HepG2 (cell line): ENCODE data around the gene ISY1. TPM values are rescaled to one million over a fixed set of nuclear protein-coding genes. Genes with fewer than 3 reads are reported as not detected.

Source experiments
- ATAC-seq: fragments of 200-7000 bp; cut with Tn5 transposase; 3 replicates; pipeline ENCODE4 v1.9.1; 2020; ENCODE audit warnings: mild to moderate bottlenecking, moderate library complexity
- BruUV-seq: library from RNA; stranded (reverse); fragments of 400-500 nt; replicated peaks from 2 replicates; lab custom pipeline; 2021; lab: Mats Ljungman, UMichigan
- CTCF ChIA-PET: fragments of 300-600 bp; formaldehyde crosslinking; extraction: SDS; loops from one replicate; lab custom pipeline; 2021; ENCODE audit warnings: low total read pairs, inconsistent platforms, low intra/inter-chr PET ratio; lab: Yijun Ruan, JAX
- POLR2A ChIA-PET: fragments of 350-600 bp; sonication (Branson Sonifier 250); formaldehyde crosslinking; loops from one replicate; lab custom pipeline; 2020; ENCODE audit warnings: antibody characterized with exemption, inconsistent platforms; lab: Yijun Ruan, JAX
- DNase-seq: peaks from one replicate; pipeline ENCODE4 v3.0.0-alpha.2; 2015; ENCODE audit warnings: low spot score
- FAIRE-seq: peaks from 3 replicates; lab custom pipeline; 2011; peaks lifted over from hg19 to GRCh38; lab: Jason Lieb, UNC
- H2AFZ ChIP-seq: one replicate; pipeline ENCODE4 v1.6.1; 2011; ENCODE audit warnings: low read length, inconsistent platforms
- H3K27ac ChIP-seq: fragments of 300-600 bp; 3 replicates; pipeline ENCODE4 v1.8.0; 2011; ENCODE audit warnings: mixed run types, mild to moderate bottlenecking, mixed read lengths, low read length, inconsistent platforms; ENCODE audit not compliant: insufficient read depth; ENCODE audit errors: extremely low read length
- H3K27me3 ChIP-seq, 2 experiments: fragments of 200-600 bp in 1 of 2; 2 replicates in 1 of 2; 3 replicates in 1 of 2; pipeline versions ENCODE4 v1.6.0 to v1.8.0; 2011; ENCODE audit warnings: low read length in 2 of 2, mild to moderate bottlenecking in 2 of 2, moderate library complexity in 2 of 2, inconsistent platforms in 1 of 2; ENCODE audit not compliant: insufficient read depth in 2 of 2, control insufficient read depth in 1 of 2
- H3K36me3 ChIP-seq, 2 experiments: fragments of 200-600 bp in 1 of 2; replicated peaks in 1 of 2; 2 replicates in 1 of 2; 3 replicates in 1 of 2; pipeline versions ENCODE4 v1.5.1 to v1.8.0; 2011; ENCODE audit warnings: low read length in 2 of 2, inconsistent platforms in 1 of 2; ENCODE audit not compliant: insufficient read depth in 2 of 2, control insufficient read depth in 1 of 2
- H3K4me1 ChIP-seq: 2 replicates; pipeline ENCODE4 v1.5.1; 2012; ENCODE audit warnings: low read length, inconsistent platforms; ENCODE audit not compliant: insufficient read depth
- H3K4me2 ChIP-seq: 2 replicates; pipeline ENCODE4 v1.6.0; 2011; ENCODE audit warnings: low read depth, low read length, inconsistent platforms
- H3K4me3 ChIP-seq, 3 experiments: fragments of 200-600 bp in 1 of 3; sonication (generic), shearing (Covaris generic) in 1 of 3; replicated peaks in 1 of 3; 2 replicates each; pipeline ENCODE4 v1.5.1; 2011 to 2016; ENCODE audit warnings: low read length in 3 of 3, inconsistent platforms in 2 of 3, low read depth in 2 of 3, mild to moderate bottlenecking in 2 of 3, control low read depth in 1 of 3, mixed read lengths in 1 of 3; ENCODE audit not compliant: insufficient read depth in 1 of 3
- H3K79me2 ChIP-seq: one replicate; pipeline ENCODE4 v1.6.1; 2011; ENCODE audit warnings: low read length, inconsistent platforms; ENCODE audit not compliant: insufficient read depth
- H3K9ac ChIP-seq: 2 replicates; pipeline ENCODE4 v1.6.0; 2011; ENCODE audit warnings: mild to moderate bottlenecking, low read depth, low read length, inconsistent platforms; ENCODE audit not compliant: insufficient read depth
- H3K9me3 ChIP-seq: 2 replicates; pipeline ENCODE4 v1.5.1; 2012; ENCODE audit warnings: mild to moderate bottlenecking, low read length
- H4K20me1 ChIP-seq: 2 replicates; pipeline ENCODE4 v1.6.0; 2011; ENCODE audit warnings: inconsistent platforms, mild to moderate bottlenecking, low read length, moderate library complexity; ENCODE audit not compliant: insufficient read depth
- HMG20A ChIP-seq: IDR thresholded peaks from 2 replicates; pipeline ENCODE4 v1.6.1; 2016; ENCODE audit warnings: borderline replicate concordance
- HOXA9 ChIP-seq: sonication (generic); formaldehyde crosslinking; IDR thresholded peaks from 2 replicates; pipeline ENCODE4 v1.8.1; 2022; ENCODE audit warnings: missing genetic modification reagents, mild to moderate bottlenecking, moderate library complexity, borderline replicate concordance
- IKZF4 ChIP-seq: sonication (generic); formaldehyde crosslinking; IDR thresholded peaks from 2 replicates; pipeline ENCODE4 v1.5.1; 2020; ENCODE audit warnings: borderline replicate concordance, mild to moderate bottlenecking, low read depth, missing genetic modification reagents; ENCODE audit errors: not compliant biosample characterization
- NFE2 ChIP-seq: sonication (generic); formaldehyde crosslinking; IDR thresholded peaks from 2 replicates; pipeline ENCODE4 v1.4.0; 2020; ENCODE audit warnings: missing genetic modification reagents
- RFX5 ChIP-seq: IDR thresholded peaks from 2 replicates; pipeline ENCODE4 v1.6.1; 2011; ENCODE audit warnings: low read depth, low read length, improper control_type of control experiment
- SKI ChIP-seq: fragments of 450-650 bp; IDR thresholded peaks from one replicate; pipeline ENCODE4 v1.6.1; 2018; ENCODE audit warnings: mild to moderate bottlenecking; ENCODE audit not compliant: partially characterized antibody
- SUZ12 ChIP-seq: fragments of 150-350 bp; IDR thresholded peaks from 2 replicates; pipeline ENCODE4 v1.6.1; 2014; ENCODE audit warnings: low read depth, low read length
- ZNF207 ChIP-seq: fragments of 450-650 bp; IDR thresholded peaks from 2 replicates; pipeline ENCODE4 v1.6.1; 2016; ENCODE audit warnings: antibody characterized with exemption, borderline replicate concordance
- ZNF362 ChIP-seq: sonication (generic); formaldehyde crosslinking; IDR thresholded peaks from 2 replicates; pipeline ENCODE4 v1.4.0; 2020; ENCODE audit warnings: missing genetic modification reagents, mild to moderate bottlenecking, borderline replicate concordance
- ZNF703 ChIP-seq: sonication (generic); formaldehyde crosslinking; IDR thresholded peaks from 2 replicates; pipeline ENCODE4 v1.5.1; 2020; ENCODE audit warnings: missing genetic modification reagents, mild to moderate bottlenecking, moderate library complexity, borderline replicate concordance
- WGBS: methylation state at CpG from one replicate; pipeline ENCODE4 v1.1.6; 2017; ENCODE audit warnings: low lambda C conversion rate; 5-methylcytosine and 5-hydroxymethylcytosine counted together
- in situ Hi-C: cut with HindIII; loops from 2 replicates; pipeline ENCODE4 v1.10.0; 2017; ENCODE audit warnings: low pct_unique_long_range_greater_than_20kb; ENCODE audit not compliant: extremely low pct_ligation_motif_present
- intact Hi-C: fragments of 100-400 bp; cut with micrococcal nuclease; formaldehyde crosslinking; loops from one replicate; pipeline ENCODE4 v1.10.0; 2022; ENCODE audit not compliant: unreplicated experiment
- polyA plus RNA-seq, 8 experiments: library from polyadenylated mRNA; depleted of rRNA in 3 of 8; stranded (reverse) in 7 of 8; unstranded in 1 of 8; fragments of >200 nt; fragmentation: Illumina TruSeq in 4 of 8; extraction: Trizol in 4 of 8; gene quantifications; 2 replicates each; pipeline versions ENCODE4 v1.2.1 to v1.2.3, GENCODE V29; 2011 to 2016; ENCODE audit warnings: low read depth in 4 of 8, missing spikeins in 1 of 8, mixed read lengths in 1 of 8; ENCODE audit not compliant: insufficient read depth in 1 of 8
- total RNA-seq, 5 experiments: library from RNA; depleted of rRNA; stranded (reverse); fragments of >200 nt; fragmentation: Illumina TruSeq; extraction: Trizol; gene quantifications; 2 replicates each; pipeline ENCODE4 v1.2.3, GENCODE V29; 2016; ENCODE audit warnings: low read depth in 1 of 5

ISY1 gene
- total and polyA plus RNA-seq, 2 of the 13 experiments (the other 11 are each of a cell fraction or from before 2014, with no cell fraction given): 21.0 to 39.1 TPM

GRCh38 chr3:129103296-129103695 lies 57.6 kb downstream of the ISY1 start:
- intact Hi-C loops: no loop called here
- 86% methylated on average over 7 of the region's 7 CpGs for WGBS
- TF ChIP-seq ZNF207 (no peak), HOXA9 (CRISPR knock-in tag) (no peak), RFX5 (no peak), SKI (no peak), NFE2 (CRISPR knock-in tag) (no peak), SUZ12 (no peak), IKZF4 (CRISPR knock-in tag) (no peak), ZNF703 (CRISPR knock-in tag) (no peak), HMG20A (CRISPR knock-in tag) (no peak), ZNF362 (CRISPR knock-in tag) (no peak)
- TF ChIP-seq, all 625 proteins: peak for 0
- ChIA-PET CTCF (no interaction called here), POLR2A (no interaction called here)
- FAIRE-seq (no peak), ATAC-seq (no peak), DNase-seq (no peak)
- in situ Hi-C loops: no loop called here
- Histone ChIP-seq H3K9me3 (no peaks in the 10 kb centered on the region), H3K27ac (no peak overlapping the region), H4K20me1 (peaks cover 28% of the 10 kb centered on the region; the same call in 1 of the 2 replicates), H3K9ac (no peak overlapping the region), H3K4me1 (peaks cover 9% of the 10 kb centered on the region; the same call in 1 of the 2 replicates), H3K4me3 (no peak overlapping the region), H3K4me2 (no peak overlapping the region), H3K36me3 (peaks cover 1 to 31% of the 10 kb centered on the region in 2 experiments; a peak in 4 of 5 replicates), H2AFZ (no peak overlapping the region), H3K27me3 (no peaks in the 10 kb centered on the region), H3K79me2 (peaks cover 44% of the 10 kb centered on the region)
- no TSS peak for BruUV-seq
